NCI-H748 (cell line): ENCODE results near the gene GPX2.

Experiments used
- DNase-seq: peaks from one replicate; lab custom pipeline; 2025; ENCODE audit not compliant: unreplicated experiment; lab: John Stamatoyannopoulos, UW

The GPX2 gene

GRCh38 chr14:64960762-64961276 lies 18.3 kb upstream of the GPX2 start:
- DNase-seq = no peak

- DNase-seq = no peak
These were observed 16.2 kb upstream of the GPX2 start for GRCh38 chr14:64958743-64959142.

- no peak for DNase-seq
These were observed 15.7 kb upstream of the GPX2 start for GRCh38 chr14:64958201-64958600.

DNA sequence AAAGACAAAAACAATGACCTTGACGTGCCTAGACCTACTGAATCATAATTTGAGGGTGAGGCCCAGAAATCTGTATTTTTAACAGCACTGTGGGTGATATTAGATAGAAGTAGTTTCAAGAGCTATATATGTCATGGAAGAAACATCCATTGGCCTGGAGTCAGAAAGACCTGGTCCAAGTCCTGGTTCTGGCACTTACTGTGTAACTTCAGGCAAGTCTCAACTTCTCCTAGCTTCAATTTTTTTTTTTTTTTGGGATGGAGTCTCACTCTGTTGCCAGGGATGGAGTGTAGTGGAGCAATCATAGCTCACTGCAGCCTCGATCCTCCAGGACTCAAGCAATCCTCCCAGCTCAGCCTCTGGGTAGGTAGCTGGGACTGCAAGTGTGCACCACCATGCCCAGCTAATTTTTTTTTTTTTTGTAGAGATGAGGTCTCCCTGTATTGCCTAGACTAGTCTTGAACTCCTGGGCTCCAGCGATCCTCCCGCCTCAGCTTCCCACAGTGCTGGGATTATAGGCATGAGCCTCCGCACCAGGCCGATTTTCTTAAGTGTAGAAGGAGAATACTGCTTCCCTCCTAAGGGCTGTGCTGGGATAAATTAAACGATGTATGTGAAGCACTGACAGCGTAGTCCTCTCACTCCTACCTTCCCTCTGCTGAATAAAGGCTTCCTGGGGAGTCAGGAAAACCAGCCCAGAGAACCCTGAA lies 14.3 kb upstream of the GPX2 start:
- no peak for DNase-seq

DNA sequence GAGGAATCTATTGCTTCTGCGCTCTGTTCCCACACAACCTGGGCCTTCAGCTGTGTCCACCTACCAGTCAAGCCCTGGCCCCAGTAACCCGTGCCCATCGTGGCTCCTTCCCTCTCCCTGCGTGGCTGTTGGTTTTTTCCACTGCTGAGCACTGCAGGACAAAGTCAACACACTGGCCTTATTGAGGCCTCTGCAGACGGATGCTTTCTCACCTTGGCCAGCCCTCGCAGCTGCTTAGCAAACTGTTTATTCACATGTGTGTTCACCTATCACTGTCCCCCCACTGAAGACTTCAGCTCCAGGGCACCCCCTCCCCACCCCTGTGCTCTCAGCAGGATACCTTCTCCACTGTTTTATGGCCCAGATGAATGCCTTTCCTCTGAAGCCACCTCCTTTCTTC lies 12.8 kb upstream of the GPX2 start:
- DNase-seq = no peak

GRCh38 chr14:64954491-64955240 lies 12.1 kb upstream of the GPX2 start:
- DNase-seq = no peak

DNA sequence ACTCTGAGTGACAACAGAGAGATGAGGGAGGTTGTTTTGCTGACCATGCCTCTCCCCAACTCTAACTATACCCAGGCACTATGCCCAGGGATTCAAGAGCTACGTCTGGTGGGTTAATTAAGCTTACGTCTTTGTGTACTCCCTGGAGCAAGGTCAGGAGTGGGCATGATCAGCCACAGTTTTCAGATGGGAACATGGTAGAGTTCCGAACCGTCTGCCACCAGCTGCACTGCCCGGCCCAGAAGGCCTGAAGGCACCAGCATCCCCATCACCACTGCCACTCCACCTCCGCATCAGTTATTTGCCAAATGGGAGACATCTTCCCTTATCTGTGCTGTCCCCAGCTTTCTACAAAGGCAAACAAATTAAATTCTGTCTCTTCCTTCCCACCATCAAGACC lies 11.1 kb upstream of the GPX2 start:
- no peak for DNase-seq

DNA sequence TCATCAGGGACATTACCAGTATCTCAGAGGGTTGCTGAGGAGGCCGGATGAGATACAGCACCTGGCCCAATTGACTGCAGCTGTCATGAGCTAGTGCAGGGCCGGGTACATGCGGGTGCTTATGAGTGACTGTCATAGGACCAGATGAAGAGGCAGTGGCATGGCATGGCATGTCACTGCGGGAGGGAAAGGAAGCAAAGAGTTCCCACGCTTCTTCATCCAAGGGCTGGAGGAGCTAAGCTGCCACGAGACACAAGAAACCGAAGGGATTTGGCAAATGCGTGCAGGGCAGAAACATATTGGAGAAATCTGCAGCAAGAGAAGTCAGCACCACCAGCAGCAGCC lies 10.7 kb upstream of the GPX2 start:
- no peak for DNase-seq

DNA sequence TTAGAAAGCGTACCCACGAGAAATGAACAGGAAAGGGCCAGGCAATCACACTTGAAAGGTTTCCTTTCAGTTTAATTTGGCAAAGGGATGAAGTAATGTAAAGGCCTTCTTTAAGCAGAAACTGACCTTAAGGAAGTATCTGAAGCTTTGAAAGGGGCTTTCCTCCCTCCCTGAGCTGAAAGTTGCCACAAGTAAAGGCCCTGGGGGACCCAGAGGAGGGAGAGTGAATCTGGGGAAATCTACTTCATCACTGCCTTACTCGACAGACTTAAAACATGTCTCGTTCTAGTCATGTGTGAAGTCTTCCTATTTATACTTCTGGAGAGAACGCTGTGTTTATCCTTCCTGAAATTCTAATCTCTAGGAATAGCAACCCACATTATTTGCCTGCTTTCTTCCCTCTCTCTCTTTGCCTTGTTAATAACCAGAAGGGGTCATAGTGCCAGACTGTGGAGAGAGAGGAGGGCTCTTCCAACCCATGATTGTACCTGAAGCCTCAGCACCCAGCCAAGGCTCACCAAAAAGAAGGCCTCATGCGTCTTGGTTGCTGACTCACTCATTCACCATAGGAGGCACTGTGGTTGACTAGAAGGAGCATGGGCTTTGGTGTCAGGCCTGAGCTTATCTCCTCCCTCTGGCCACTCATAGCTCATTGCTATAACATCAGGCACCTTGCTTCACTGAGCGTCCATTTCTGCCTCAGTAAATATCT lies 10.2 kb upstream of the GPX2 start:
- no peak for DNase-seq

- DNase-seq = no peak
These were observed 9.2 kb upstream of the GPX2 start for GRCh38 chr14:64951724-64952123.

DNA sequence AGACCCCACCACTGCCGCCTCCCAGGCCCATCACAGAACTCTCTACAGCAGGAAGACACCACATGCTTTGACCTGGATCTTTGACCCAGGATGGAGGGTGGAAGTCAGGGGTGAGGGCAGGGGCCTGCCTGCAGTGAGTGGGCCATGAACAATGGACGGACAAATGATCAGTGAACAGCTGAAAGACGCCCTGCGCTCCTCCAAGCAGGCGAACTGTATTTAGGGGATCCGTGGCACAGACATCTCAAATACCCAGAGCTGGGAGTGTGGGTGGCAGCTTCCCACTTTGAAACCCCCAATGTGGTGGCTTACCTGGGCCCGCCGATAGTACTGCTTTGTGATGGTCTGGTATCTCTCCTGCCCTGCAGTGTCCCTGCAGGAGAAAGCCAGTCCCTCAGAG lies 8.7 kb upstream of the GPX2 start:
- DNase-seq = no peak

- no peak for DNase-seq
These were observed 8.3 kb upstream of the GPX2 start for GRCh38 chr14:64950889-64951288.

- DNase-seq = no peak
These were observed 6.2 kb upstream of the GPX2 start for GRCh38 chr14:64948612-64949210.

DNA sequence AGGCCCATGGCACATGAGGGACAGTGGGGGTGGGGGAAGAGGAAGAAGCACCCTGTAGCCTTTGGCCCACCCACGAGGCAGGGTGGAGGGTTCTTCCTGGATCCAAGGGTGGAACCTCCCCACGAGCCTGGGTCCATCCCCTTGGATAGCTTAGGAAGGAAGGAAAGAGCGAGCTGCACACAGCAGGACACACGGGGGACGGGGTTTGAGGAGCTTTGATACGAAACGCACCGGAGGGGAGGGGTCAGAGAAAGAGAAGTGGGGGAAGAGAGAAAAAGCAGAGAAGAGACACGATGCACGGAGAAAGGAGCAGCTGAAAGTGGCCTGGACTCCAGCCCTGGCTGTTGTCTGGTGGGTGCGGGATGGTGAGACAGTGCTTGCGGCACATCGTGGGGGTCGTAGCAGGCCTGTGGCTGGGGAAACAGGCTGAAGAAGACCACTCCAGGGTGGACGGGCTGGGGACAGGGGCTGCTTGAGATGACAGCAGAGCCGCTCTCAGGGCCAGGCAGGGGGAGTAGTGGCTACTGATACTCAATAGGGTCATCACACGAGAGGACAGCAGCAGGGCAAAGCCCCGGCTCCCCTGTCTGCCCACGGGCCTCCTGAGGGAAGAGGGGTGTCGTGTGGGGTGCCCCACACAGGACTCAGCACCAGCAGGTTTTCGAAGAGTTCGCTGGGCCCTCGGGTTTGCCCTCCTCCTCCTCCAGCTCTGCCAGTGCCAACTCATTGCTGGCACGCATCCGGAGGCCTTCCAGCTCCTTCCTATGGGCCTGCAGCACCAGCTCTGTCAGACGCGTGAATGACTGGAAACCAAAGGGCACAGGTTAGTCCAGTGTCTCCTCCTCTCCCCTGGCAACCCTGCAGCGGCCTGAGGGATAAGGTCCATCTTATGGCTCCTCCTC lies 5.4 kb upstream of the GPX2 start:
- no peak for DNase-seq

DNA sequence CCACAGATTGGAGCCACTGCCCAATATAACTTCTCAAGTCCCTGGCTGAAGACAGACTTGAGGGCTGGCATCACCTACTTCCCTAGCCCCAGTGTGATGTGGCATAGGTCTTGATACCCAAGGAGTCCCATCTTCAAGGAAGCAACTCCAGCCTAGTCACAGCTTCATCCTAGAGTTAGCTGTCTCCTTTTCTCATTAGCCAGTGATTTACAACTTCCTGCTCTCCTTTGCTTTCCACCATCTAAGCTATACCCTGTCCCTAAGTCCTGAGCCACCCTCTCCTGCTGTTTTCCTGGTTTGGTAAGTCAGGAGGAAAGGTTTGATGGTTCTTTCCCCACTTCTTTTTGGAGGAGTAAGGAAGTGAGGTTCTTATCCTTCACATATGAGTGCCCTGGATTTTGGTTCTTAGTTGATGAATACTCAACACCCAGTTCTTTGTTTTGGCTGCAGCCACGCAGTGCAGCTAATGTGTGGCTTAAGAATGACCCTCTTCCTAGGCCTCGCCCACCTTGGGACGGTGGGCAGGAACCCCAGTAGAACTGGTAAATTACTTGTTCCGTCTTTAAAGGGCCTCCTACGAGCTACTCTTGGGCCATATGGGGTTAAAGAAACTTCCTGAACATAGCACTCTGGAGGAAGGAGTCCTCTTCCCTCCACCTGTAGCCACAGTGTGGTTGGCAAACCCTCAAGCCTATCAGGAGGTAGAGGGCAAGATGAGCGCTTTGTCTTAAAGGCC lies 3.9 kb upstream of the GPX2 start:
- no peak for DNase-seq

DNA sequence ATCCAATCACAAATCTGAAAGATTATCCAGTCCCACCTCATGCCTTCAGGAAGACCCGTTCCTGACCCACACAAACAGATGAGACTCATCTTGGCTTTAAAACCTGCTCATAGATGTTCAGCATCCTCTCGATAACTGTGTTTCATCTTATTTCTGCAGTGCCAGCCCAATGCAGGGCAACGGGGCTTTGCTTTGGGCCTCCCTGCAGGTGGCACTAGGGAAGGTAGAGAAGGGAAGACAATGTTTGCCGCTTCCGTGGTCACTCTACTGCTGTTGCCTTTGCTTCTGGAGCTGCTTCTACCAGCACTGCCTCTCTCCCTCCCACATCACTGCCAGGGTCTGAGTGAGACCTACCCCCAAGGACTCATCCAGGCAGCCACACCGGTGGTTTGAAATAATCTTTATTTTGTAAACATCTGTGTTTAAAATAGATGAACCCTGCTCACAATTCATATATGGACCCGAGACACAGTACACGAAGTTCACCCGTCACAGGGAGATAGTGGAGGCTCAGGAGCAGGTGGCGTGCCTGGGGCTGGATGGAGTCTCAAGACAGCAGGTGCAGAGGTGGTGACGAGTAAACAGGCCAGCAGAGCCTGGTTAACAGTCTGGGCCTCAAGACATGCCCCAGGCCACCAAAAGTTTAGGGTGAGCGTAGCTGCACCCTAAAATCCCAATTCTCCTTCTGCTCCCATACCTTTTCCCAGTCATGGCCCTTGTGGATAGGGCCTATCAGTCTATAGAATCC lies 3.1 kb upstream of the GPX2 start:
- no peak for DNase-seq

- DNase-seq = no peak
These were observed 2.3 kb upstream of the GPX2 start for GRCh38 chr14:64944861-64945260.

- peak; percentile 22 for DNase-seq
These were observed 1.5 kb upstream of the GPX2 start for GRCh38 chr14:64944041-64944440.

GRCh38 chr14:64943556-64943955 lies 1.0 kb upstream of the GPX2 start:
- DNase-seq = no peak
